Activated CD8-positive, alpha-beta memory T cell treated with anti-CD3 and anti-CD28 coated beads, Interleukin-2, amount 50 U/mL, for 1 hour (primary cell): ENCODE data around the gene EPHB1.

Experiments
- DNase-seq: peaks from one replicate; pipeline ENCODE4 v3.0.0-alpha.2; 2020; ENCODE audit errors: extremely low read depth

Gene EPHB1

GRCh38 chr3:134881305-134881704, 86.2 kb downstream of the EPHB1 start:
- no peak for DNase-seq

GRCh38 chr3:134883697-134884385, 88.8 kb downstream of the EPHB1 start:
- DNase-seq, result no peak

- no peak for DNase-seq
Observed at GRCh38 chr3:134885877-134886621, 91.0 kb downstream of the EPHB1 start.

- no peak for DNase-seq
Observed at GRCh38 chr3:134886991-134887390, 91.9 kb downstream of the EPHB1 start.

- no peak for DNase-seq
Observed at GRCh38 chr3:134887536-134887935, 92.5 kb downstream of the EPHB1 start.

GRCh38 chr3:134892326-134892725, 97.3 kb downstream of the EPHB1 start:
- DNase-seq, result no peak

- DNase-seq, result no peak
Observed at GRCh38 chr3:134892761-134893160, 97.7 kb downstream of the EPHB1 start.

GRCh38 chr3:134894533-134894932, 99.5 kb downstream of the EPHB1 start:
- no peak for DNase-seq

GRCh38 chr3:134895181-134895580, 100.1 kb downstream of the EPHB1 start:
- no peak for DNase-seq

- DNase-seq, result no peak
Observed at GRCh38 chr3:134896141-134896540, 101.1 kb downstream of the EPHB1 start.

- no peak for DNase-seq
Observed at GRCh38 chr3:134896696-134897095, 101.6 kb downstream of the EPHB1 start.

GRCh38 chr3:134897391-134898141, 102.5 kb downstream of the EPHB1 start:
- no peak for DNase-seq

- DNase-seq, result no peak
Observed at GRCh38 chr3:134898181-134898754, 103.2 kb downstream of the EPHB1 start.

- DNase-seq, result no peak
Observed at GRCh38 chr3:134899786-134900185, 104.7 kb downstream of the EPHB1 start.

GRCh38 chr3:134900482-134900881, 105.4 kb downstream of the EPHB1 start:
- DNase-seq, result no peak

GRCh38 chr3:134901461-134901860, 106.4 kb downstream of the EPHB1 start:
- DNase-seq, result no peak

- DNase-seq, result no peak
Observed at GRCh38 chr3:134903837-134904236, 108.8 kb downstream of the EPHB1 start.

- no peak for DNase-seq
Observed at GRCh38 chr3:134904241-134904771, 109.2 kb downstream of the EPHB1 start.

- no peak for DNase-seq
Observed at GRCh38 chr3:134904776-134905646, 110.0 kb downstream of the EPHB1 start.

- no peak for DNase-seq
Observed at GRCh38 chr3:134905647-134905935, 110.5 kb downstream of the EPHB1 start.

- DNase-seq, result no peak
Observed at GRCh38 chr3:134908271-134908670, 113.2 kb downstream of the EPHB1 start.
